Lung (tissue), 12 donors: ENCODE measurements around the gene C10orf95. TPM values are rescaled to one million over a fixed set of nuclear protein-coding genes. Genes with fewer than 3 reads are reported as not detected.

Experiments
- ATAC-seq: fragments of 200-7000 bp; cut with Tn5 transposase; one replicate; pipeline ENCODE4 v1.9.1; 2020; ENCODE audit warnings: moderate number of reproducible peaks; ENCODE audit not compliant: insufficient read depth, low FRiP score
- DNase-seq, 3 donors: peaks; one replicate each; pipeline ENCODE4 v3.0.0-alpha.2; 2013 to 2017
- H3K27ac ChIP-seq, 2 donors: one replicate each; pipeline ENCODE4 v1.5.1; 2013; ENCODE audit warnings: mild to moderate bottlenecking in 2 of 2, moderate library complexity in 2 of 2, control low read depth in 1 of 2, inconsistent platforms in 1 of 2, low read depth in 1 of 2, low read length in 1 of 2
- H3K27me3 ChIP-seq, 3 donors: one replicate each; pipeline ENCODE4 v1.5.1; 2013; ENCODE audit warnings: low read length in 2 of 3; ENCODE audit not compliant: control insufficient read depth in 3 of 3, insufficient read depth in 3 of 3
- H3K36me3 ChIP-seq, 4 donors: one replicate each; pipeline ENCODE4 v1.5.1; 2013; ENCODE audit warnings: low read length in 4 of 4, mild to moderate bottlenecking in 1 of 4, moderate library complexity in 1 of 4; ENCODE audit not compliant: control insufficient read depth in 4 of 4, insufficient read depth in 4 of 4
- H3K4me1 ChIP-seq, 5 donors: one replicate each; pipeline ENCODE4 v1.5.1; 2013; ENCODE audit warnings: low read length in 5 of 5, mild to moderate bottlenecking in 2 of 5, moderate library complexity in 1 of 5; ENCODE audit not compliant: control insufficient read depth in 5 of 5, insufficient read depth in 5 of 5
- H3K4me3 ChIP-seq: one replicate; pipeline ENCODE4 v1.5.1; 2013; ENCODE audit warnings: mild to moderate bottlenecking, control low read depth, moderate library complexity
- H3K9ac ChIP-seq, 2 donors: one replicate each; pipeline ENCODE4 v1.5.1; 2013; ENCODE audit warnings: low read length in 2 of 2, control low read depth in 1 of 2; ENCODE audit not compliant: insufficient read depth in 1 of 2
- H3K9me3 ChIP-seq, 4 donors: one replicate each; pipeline ENCODE4 v1.5.1; 2013; ENCODE audit warnings: low read length in 3 of 4, mild to moderate bottlenecking in 1 of 4, moderate library complexity in 1 of 4; ENCODE audit not compliant: control insufficient read depth in 4 of 4, insufficient read depth in 3 of 4
- CTCF ChIP-seq: IDR thresholded peaks from 2 replicates; pipeline ENCODE4 v1.5.1; 2012; ENCODE audit warnings: mild to moderate bottlenecking; ENCODE audit errors: control extremely low read depth, extremely low read depth
- WGBS, 2 donors: extraction: QIAGEN DNeasy Blood & Tissue Kit; methylation state at CpG; one replicate each; pipeline ENCODE4 v1.1.7; 2013; 5-methylcytosine and 5-hydroxymethylcytosine counted together
- polyA plus RNA-seq, 2 donors: library from polyadenylated mRNA; stranded (reverse); fragments of 200-250 nt; gene quantifications; one replicate each; pipeline ENCODE4 v1.2.1, GENCODE V29; 2013
- total RNA-seq, 2 donors: library from RNA; depleted of rRNA in 1 of 2; stranded (reverse); fragments of >200 nt in 1 of 2; gene quantifications; one replicate each; pipeline ENCODE4 v1.2.1, GENCODE V29; 2014 to 2021
- donor health status: control.
- donor health status: control.
- donor health status: Bipolar disorder and iron deficiency.
- donor health status: healthy.
- donor health status: DM: yes; HTN: yes; CAD: no.

Gene C10orf95
- total and polyA plus RNA-seq, 4 donors = 3.9 to 20.4 (median 6.2) TPM

GRCh38 chr10:102433619-102434046 lies 17.7 kb downstream of the C10orf95 start:
- 36 to 54% methylated on average over 5 of the region's 5 CpGs for WGBS, 2 donors
- DNase-seq = no peak
- no peak overlapping the region for H3K27ac ChIP-seq

GRCh38 chr10:102432162-102432950 lies 19.0 kb downstream of the C10orf95 start, which contains the start of gene CUEDC2:
CUEDC2 (minus strand) TSS chr10:102432574; CDS start chr10:102425188, 7,386 bp downstream.
- WGBS, 2 donors = 0 to 1% methylated on average over 38 to 52 of the region's 52 CpGs
- peak within 1 kb of the TSS; percentile 37 to 49 for H3K27ac ChIP-seq
- H3K36me3 ChIP-seq = peaks cover 0 to 3% (median 0%) of the 10 kb centered on the region in 4 donors
- H3K4me3 ChIP-seq = peak within 1 kb of the TSS; percentile 51
- H3K27me3 ChIP-seq = no peaks in the 10 kb centered on the region
- ATAC-seq (peak; percentile 93), DNase-seq (peak; percentile 98 to 99 (median 99))
- H3K9me3 ChIP-seq = no peaks in the 10 kb centered on the region
- peaks cover 0 to 21% (median 11%) of the 10 kb centered on the region in 5 donors for H3K4me1 ChIP-seq
- peak within 1 kb of the TSS; percentile 85 to 92 for H3K9ac ChIP-seq
- no peak for TF ChIP-seq CTCF

More at GRCh38 chr10:102433619-102434046, 17.7 kb downstream of the C10orf95 start:
- Histone ChIP-seq H3K9ac (no peak overlapping the region), H3K36me3 (no peaks in the 10 kb centered on the region), H3K27me3 (no peaks in the 10 kb centered on the region), H3K4me1 (peaks cover 0 to 21% (median 11%) of the 10 kb centered on the region in 5 donors), H3K4me3 (no peak overlapping the region), H3K9me3 (no peaks in the 10 kb centered on the region)
- TF ChIP-seq CTCF = no peak
- ATAC-seq = no peak

GRCh38 chr10:102431452-102432124 lies 19.8 kb downstream of the C10orf95 start:
- Histone ChIP-seq H3K4me3 (peak overlapping the region; percentile 51), H3K36me3 (peaks cover 0 to 3% (median 0%) of the 10 kb centered on the region in 4 donors), H3K27ac (peak overlapping the region; percentile 37 to 49), H3K4me1 (peaks cover 0 to 19% (median 9%) of the 10 kb centered on the region in 5 donors), H3K9ac (peak overlapping the region; percentile 85 to 92), H3K9me3 (no peaks in the 10 kb centered on the region), H3K27me3 (no peaks in the 10 kb centered on the region)
- TF ChIP-seq CTCF = no peak
- no peak for DNase-seq
- 22 to 23% methylated on average over 4 of the region's 4 CpGs for WGBS, 2 donors
- no peak for ATAC-seq
